Measurements from ENCODE around the gene CCRL2.
A peak's percentile ranks its signal among the peaks of the same experiment; 100 is the strongest.
"Not testable (repeated sequence)": the region's sequence is repeated elsewhere in the genome, so short reads cannot be mapped to it uniquely, and the experiment has no call there.

CCRL2 gene

GRCh38 chr3:46405301-46406019 is 1.6 kb upstream of the CCRL2 start:
- no peak for DNase-seq

GRCh38 chr3:46406443-46406787 is 644 bp upstream of the CCRL2 start:
- DNase-seq = no peak

- no peak for DNase-seq
These were observed 911 bp downstream of the CCRL2 start for GRCh38 chr3:46407970-46408369.

- DNase-seq = no peak
These were observed 1.8 kb downstream of the CCRL2 start for GRCh38 chr3:46408853-46409252.

GRCh38 chr3:46409739-46410489 is 2.9 kb downstream of the CCRL2 start:
- DNase-seq = no peak

GRCh38 chr3:46410669-46411068 is 3.6 kb downstream of the CCRL2 start:
- no peak for DNase-seq

- DNase-seq = no peak
These were observed 4.2 kb downstream of the CCRL2 start for GRCh38 chr3:46411271-46411670.

- no peak for DNase-seq
These were observed 5.8 kb downstream of the CCRL2 start for GRCh38 chr3:46412786-46413298.

- DNase-seq = no peak
These were observed 6.9 kb downstream of the CCRL2 start for GRCh38 chr3:46413951-46414350.

- DNase-seq = no peak
These were observed 7.7 kb downstream of the CCRL2 start for GRCh38 chr3:46414739-46415138.

GRCh38 chr3:46416125-46416810 is 9.2 kb downstream of the CCRL2 start:
- DNase-seq = no peak

GRCh38 chr3:46416811-46417510 is 9.9 kb downstream of the CCRL2 start:
- DNase-seq = no peak

- no peak for DNase-seq
These were observed 11.0 kb downstream of the CCRL2 start for GRCh38 chr3:46417841-46418611.

GRCh38 chr3:46419816-46420215 is 12.8 kb downstream of the CCRL2 start:
- DNase-seq = no peak

GRCh38 chr3:46420931-46421330 is 13.9 kb downstream of the CCRL2 start:
- no peak for DNase-seq

GRCh38 chr3:46422617-46423016 is 15.6 kb downstream of the CCRL2 start:
- peak; percentile 33 for DNase-seq

- DNase-seq = no peak
These were observed 16.5 kb downstream of the CCRL2 start for GRCh38 chr3:46423588-46423987.

- DNase-seq = not testable (repeated sequence)
These were observed 19.4 kb downstream of the CCRL2 start for GRCh38 chr3:46426476-46426875.

GRCh38 chr3:46427404-46427803 is 20.3 kb downstream of the CCRL2 start:
- not testable (repeated sequence) for DNase-seq

GRCh38 chr3:46427916-46428833 is 21.1 kb downstream of the CCRL2 start:
- no peak for DNase-seq

GRCh38 chr3:46429250-46429649 is 22.2 kb downstream of the CCRL2 start:
- no peak for DNase-seq

Measured in 8988T (cell line).